HG03354 (cell line): Measurements from ENCODE around the gene ANKS1A.
"Not testable (repeated sequence)": the region's sequence is repeated elsewhere in the genome, so short reads cannot be mapped to it uniquely, and the experiment has no call there.

ENCODE experiments used
- ATAC-seq: cut with Tn5 transposase; IDR thresholded peaks from one replicate; pipeline ENCODE4 v1.9.1; 2021; ENCODE audit warnings: mild to moderate bottlenecking; ENCODE audit not compliant: unreplicated experiment, poor library complexity, severe bottlenecking

Gene ANKS1A

DNA sequence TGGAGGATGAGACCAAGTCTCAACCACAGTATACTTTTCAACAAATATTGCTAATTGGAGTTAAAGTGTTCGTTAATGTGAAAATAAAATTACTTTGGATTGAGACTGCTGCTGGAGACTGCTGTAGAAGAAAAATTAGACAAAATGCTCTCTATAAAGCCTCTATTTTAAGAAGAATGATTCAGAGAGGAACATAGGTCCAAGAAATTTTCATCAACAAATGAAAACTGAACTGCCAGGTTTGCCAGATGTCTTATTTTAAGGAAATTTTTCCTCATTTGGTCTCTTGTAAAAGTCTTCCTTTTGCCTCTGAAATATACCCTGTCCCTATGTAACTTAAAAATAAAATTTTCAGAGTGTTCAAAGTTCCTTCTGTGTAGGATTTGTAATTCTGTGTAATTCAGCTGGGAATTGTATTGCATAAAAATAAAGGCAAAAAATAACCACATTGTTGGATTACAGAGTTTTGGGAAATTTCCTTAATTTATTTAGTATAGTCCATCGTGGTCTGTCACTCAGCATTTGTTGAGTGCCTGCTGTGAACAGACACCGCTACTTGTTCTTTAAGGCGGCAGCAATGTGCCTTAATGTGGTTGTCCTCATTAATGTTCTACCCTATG, 27.4 kb downstream of the ANKS1A start:
- ATAC-seq: no peak

DNA sequence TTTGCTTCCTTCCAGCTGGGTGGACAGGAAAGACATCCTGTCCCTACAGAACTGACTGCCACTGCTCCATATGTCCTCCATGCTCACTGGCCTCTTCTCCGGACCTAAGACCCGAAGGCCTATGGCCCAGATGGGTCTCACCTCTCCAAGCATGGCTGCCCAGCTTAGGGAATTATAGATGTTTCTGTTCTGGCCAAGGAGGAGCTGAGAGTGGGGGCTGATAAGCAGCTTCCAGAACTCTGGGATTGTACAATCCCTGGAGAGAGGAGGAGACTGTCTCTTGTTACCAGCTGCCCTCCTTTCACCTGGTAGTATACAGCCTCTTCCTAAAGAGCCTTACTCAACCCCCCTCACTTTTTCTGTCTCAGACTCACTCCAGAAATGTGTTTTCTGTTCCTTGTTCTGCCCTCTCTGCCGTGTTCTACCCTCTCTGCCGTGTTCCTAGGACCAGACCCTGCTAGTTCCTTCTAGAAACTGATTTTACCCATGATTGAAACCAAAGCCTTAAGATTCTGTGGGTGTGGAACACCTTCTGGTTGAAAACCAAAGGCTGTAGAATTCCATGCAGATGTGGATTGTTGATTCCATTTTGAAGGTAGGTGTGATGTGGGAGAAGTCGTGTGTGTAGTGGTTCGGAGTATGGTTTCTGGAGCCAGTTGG, 28.7 kb downstream of the ANKS1A start:
- no peak for ATAC-seq

DNA sequence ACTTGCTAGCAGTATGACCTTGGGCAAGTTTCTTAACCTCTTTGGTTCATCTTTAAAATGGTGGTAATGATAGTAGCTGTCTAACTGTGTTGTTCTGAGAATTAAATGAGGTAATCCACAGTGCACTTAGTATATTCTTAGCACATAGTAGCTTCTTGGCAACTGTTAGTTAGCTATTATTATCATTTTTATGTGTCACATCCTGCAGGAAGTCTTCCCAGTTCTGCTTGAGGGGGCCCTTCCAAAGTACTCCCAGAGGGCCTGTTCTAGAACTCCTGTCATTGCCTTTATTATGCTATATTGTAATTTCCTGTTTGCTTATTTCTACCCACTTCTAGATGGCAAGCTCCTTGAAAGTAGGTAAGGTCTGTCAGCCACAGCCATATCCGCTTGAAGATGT, 30.6 kb downstream of the ANKS1A start:
- ATAC-seq: no peak

DNA sequence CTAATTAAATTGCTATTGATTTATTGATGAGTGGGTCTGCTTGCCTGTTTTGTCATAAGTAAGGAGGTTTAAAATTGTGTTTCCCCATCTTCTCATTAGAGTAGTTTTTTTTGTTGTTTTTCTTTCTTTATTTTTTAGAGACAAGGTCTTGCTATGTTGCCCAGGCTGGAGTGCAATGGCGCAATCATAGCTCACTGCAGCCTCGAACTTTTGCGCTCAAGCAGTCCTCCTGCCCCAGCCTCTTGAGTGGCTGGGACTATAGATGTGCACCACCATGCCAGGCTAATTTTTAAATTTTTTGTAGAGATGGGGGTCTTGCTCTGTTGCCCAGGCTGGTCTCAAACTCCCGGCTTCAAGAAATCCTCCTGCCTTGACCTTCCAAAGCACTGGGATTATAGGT, 31.0 kb downstream of the ANKS1A start:
- ATAC-seq: no peak

DNA sequence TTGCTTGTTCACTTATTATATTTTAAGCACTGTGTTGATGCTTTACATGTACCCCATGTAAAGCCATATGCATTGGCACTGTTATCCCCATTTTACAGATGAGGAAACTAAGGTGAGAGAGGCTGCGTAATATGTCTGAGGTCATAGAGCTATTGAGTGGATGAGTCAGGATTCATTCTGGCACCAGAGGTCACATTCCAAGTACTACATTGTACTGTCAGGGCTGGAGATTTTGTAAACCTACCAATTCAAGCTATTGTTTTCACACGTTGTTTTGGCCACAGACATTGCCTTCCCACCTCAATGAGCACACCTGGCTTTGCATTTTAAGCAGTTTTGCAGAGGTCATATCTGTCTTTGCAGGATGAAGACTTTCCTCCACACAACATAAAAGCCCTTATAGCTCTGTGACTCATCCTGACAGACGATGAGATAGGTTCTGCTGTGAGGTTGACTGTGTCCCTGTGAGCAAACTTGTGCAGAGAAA, 33.2 kb downstream of the ANKS1A start:
- no peak for ATAC-seq

DNA sequence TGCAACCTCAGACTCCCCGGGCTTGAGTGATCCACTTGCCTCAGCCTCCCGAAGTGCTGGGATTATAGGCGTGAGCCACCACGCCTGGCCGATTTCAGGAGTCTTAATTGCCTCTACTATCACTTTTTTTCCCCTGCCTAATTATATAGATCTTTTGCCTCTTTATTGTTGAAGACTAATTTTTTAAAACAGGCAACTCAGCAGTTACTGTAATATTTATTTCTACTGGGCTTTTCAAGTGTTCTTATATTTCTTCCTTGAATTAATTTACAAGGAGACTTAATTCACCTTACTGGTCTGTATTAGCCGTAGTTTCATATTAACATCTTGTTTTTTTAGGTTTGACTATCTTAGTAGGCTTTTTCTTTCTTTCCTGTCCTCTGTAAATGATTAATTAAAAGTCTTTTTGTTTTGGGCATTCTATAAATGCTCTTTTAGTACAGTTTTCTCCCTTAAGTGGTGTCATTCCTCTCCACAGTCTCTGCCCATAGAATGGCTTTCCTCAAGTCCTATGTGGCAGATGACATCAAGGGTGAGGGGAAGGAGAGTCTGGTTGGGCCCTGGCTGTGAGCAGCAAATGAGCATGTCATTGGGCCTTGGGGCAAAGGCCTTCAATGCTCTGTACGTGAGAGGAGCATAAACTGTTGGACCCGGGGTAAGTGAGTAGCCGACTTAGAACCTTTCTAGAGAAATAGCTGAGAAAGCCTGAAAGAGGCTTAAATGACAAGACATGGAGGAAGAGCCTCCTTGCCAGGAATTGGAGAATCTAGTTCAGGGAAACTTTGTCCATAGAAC, 36.0 kb downstream of the ANKS1A start:
- no peak for ATAC-seq

DNA sequence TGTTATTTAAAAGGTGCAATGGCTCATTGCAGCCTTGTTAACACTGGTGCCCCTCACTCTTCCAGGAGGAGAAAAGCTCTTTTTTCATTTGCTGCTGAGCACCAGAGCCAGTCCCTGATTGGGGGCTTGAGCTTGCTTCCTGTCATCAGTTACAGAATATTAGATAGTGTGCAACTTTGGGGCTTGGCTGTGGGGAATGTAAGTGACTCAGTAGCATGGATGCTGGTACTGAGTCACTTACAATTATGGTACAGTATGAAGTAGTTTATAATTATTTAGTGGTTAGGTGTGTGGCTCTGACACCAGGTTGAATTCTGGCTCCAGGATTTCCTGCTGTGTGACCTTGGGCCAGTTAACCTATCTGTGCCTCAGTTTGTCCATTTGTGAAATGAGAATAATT, 37.6 kb downstream of the ANKS1A start:
- ATAC-seq: no peak

DNA sequence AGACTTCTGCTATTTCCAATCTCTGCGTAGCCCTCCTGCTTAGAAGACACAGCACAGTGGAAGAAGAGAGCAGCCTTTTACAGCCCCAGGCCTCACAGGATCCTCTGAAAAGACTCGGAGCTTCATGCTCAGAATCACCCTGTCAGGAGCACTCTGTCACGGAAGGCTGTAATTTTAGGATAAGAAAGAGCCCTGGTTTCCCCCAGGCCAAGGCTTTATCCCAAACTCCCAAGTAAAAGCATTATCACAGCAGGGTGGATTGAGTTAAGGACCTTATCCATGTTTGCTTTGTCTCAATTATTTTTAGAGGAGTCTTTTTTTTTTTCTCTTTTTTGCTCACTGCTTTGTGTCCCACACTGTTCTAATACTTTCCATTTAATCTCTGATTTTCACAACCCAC, 39.2 kb downstream of the ANKS1A start:
- ATAC-seq: no peak

DNA sequence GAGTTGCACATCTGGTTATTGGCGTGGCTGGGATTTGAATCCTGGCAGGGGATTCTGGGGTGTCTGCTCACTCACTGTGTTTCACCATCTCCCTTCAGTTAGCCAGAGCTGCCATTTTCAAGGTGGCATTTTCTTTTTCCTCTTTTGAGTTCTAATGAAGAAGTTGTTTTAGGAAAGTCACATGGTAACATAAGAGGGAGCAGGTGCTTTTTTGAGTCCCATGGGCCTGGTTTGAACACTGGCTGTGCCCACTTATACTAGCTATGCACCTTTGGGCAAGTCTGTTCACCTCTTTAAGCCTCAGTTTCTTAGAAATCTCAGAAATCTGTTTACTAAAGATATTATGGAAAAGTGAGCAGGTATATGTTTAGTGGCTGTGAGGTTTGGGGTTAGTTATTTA, 39.6 kb downstream of the ANKS1A start:
- no peak for ATAC-seq

DNA sequence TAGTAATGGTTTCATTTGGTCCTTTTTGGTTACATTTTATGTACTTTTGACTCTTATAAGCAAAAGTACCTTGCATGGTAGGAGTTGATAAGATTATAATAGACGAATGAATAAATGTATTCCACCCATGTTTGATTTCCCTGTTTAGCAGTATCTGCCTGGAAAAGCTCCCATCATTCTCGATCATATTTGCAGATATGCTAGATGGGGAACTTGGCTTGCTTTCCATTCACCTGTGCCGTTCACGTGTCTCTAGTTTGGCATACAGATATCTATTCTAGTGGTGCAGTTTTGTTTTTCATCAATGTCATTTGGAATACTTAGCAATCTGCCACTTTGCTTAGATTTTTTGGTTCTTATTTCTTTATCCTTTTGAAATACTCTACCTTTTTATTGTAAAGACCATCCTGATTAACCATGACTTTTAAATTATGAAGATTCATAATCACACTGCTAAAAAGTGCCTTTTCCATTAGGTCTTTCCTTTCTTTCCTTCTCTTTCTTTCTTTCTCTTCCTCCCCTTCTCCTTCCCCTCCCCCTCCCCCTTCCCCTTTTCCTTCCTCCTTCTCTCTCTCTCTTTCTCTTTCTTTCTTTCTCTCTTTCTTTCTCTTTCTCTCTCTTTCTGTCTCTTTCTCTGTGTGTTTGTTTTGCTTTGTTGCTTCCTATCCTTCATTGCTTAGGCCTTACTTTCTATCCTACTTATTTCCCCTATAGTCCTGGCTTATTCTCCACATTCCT, 40.4 kb downstream of the ANKS1A start:
- no peak for ATAC-seq

DNA sequence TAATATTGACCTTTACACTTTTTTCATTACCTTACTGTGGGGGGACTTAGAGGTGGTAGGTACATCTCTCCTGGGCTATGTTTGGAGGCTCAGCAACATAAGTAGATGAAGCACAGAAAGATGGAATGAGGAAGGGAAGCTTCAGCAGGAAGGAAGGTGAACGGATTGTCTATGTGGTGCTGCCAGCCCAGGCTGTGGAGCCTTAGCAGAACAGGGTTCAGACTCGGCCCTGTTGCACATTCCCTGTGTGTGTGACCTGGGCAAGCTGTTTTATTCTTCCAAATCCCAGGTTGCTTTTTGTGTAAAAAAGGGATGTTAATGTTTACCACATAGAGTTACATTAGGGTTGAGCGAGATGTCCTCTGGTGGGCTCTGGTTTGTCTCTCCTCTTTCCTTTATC, 41.2 kb downstream of the ANKS1A start:
- ATAC-seq: no peak

DNA sequence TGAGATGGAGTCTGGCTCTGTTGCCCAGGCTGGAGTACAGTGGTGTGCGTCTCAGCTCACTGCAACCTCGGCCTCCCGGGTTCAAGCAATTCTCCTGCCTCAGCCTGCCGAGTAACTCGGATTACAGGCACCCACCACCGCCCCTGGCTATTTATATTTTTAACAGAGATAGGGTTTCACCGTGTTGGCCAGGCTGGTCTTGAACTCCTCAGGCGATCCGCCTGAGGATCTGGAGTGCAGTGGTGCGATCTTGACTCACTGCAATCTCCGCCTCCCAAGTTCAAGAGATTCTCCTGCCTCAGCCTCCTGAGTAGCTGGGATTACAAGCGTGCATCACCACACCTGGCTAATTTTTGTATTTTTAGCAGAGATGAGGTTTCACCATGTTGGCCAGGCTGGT, 43.1 kb downstream of the ANKS1A start:
- not testable (repeated sequence) for ATAC-seq

DNA sequence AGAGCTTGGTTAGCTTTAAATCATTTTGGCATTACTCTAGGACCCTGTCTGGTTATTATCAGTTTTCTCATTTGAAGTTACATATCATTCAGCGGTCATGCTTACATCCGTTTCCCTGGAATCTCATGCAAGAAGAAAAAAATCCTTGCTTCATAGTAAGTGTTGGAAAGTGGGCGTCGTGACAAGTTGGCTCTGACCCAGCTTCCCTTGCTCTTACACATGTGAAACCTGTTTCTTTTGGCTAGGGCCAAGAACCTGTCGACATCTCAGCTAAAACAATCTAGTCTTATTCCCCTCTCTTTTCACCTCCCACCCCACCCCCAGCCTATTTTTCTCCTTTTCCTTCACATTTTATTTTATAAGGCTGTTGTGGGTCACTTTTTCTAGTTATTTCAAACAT, 45.5 kb downstream of the ANKS1A start:
- ATAC-seq: no peak

DNA sequence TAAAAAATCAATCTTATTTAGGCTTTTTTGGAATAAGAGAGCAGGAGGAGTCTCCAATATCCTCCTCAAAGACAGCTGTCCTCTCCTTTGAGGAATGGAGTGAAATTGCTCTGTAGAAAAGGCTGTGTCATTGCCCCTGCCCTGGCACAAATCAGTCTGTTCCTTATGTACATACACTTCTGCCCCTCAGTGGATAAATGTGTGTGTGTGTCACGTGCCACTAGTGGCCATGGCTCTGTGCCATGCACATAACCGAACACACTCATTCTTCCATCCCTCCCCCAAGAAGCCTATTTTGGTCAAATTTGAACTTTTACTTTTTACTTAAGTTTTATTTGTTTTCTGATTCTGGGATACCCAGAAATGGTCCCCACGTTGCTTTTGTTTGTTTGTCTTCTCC, 49.2 kb downstream of the ANKS1A start:
- ATAC-seq: no peak

DNA sequence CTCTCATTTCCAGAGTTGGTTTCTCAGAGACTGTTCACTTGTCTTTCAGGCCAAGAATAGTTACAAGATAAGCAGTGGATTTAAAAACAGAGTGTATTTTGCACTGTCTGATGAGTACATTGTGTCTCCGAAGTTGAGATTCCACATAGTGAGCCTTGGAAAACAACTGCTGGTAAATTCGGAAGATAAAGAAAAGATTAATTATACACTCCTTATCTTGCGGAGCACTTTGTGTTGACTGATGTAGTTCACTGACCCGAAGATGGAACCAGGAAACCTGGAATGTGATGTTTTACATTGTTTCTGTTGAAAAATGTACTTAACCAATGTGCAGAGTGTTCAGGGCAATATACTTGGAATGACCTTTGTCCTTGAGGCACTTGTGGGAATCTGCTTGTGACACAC, 51.0 kb downstream of the ANKS1A start:
- no peak for ATAC-seq

DNA sequence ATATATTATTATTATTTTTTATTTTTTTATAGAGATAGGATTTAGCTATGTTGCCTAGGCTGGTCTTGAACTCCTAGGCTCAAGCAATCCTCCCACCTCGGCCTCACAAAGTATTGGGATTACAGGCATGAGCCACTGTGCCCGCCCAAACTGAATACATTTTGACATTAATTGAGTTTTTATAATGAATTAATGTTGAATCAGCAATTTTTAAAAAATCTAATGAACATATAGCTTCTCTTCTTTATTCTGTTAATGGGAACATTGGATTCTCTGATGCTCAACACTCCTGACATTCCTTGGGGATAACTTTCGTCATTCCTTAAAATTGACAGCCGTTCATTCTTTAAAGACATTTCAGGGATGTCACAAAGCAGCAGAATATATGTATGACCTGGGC, 52.4 kb downstream of the ANKS1A start:
- ATAC-seq: no peak

DNA sequence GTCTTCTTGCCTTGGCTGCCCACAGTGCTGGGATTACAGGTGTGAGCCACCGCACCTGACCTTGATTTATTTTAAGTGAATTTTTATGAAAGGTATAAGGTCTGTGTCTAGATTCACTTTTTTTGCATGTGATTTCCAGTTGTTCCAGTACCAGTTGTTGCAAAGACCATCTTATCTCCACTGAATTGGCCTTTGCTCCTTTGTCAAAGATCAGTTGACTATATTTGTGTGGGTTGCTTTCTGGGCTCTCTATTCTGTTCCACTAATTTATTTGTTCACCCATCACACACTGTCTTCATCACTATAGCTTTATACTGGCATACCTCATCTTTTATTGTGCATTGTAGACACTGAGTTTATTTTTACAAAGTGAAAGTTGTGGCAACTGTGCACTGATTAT, 56.3 kb downstream of the ANKS1A start:
- no peak for ATAC-seq

DNA sequence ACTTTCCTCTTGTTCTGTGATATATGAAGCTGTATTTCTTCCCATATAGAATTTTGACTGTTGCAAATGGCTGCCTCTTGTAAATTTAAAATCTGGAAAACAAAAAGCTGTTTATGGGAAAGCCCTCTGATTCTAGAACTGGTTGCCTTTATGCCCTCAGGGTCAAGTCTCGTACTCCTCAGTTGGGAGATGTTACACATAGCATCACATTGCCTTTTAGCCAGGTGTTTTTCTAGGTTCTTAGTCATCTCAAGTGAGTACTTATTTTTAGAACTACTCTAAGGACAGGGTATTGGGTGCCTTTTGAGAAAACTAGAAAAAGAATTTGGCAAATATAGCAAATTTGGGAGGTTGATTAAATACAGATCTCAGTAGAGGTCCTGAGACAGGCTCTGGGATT, 58.5 kb downstream of the ANKS1A start:
- ATAC-seq: no peak

DNA sequence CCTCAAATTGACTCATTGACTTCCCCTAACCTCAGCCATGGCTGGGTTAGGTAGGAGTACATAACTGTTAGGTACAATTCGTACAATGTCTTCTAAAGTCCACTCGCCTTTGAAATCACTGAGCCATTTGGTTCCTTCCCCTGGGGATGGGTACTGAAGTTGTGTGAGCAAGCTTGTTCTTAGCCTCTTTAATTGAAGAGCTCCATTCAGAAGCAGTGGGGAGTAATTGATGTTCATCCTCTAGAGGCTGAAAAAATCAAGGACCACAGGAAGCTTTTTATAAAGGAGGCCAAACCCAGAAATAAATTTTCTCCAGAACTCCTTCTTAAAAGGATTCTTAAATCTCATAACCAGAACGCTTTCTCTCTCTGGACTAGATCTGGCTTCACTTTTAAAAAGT, 60.6 kb downstream of the ANKS1A start:
- ATAC-seq: no peak

DNA sequence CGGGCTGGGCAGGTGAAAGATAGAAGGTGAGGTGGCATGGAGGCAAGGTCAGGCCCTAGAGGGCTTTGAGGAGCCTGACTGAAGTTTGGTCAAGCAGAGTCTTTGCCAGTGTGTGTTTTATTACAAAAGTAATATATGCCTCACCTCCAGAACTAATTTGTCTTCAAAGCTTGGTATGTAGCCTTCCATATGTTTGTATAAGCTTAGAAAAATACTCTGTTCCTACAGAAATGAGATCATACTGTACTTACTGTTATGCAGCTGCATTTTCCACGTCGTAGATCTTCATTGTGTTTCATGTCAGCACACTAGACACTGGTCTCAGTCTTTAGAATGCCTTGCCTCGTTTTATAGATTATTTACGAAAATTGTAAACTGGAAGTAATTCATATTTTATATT, 61.8 kb downstream of the ANKS1A start:
- ATAC-seq: no peak
